HCT116 (cell line): ENCODE measurements around the gene PRCD. TPM values are rescaled to one million over a fixed set of nuclear protein-coding genes. Genes with fewer than 3 reads are reported as not detected.

Experiments
- ATAC-seq: fragments of 200-7000 bp; cut with Tn5 transposase; 2 replicates; pipeline ENCODE4 v1.9.1; 2020; ENCODE audit warnings: mild to moderate bottlenecking, moderate library complexity
- BruUV-seq: library from RNA; stranded (reverse); fragments of 400-500 nt; replicated peaks from 2 replicates; lab custom pipeline; 2021; lab: Mats Ljungman, UMichigan
- CTCF ChIA-PET: fragments of 300-600 bp; sonication (Branson Sonifier 250); formaldehyde crosslinking; loops from one replicate; lab custom pipeline; 2021; ENCODE audit warnings: antibody characterized with exemption; lab: Charles Lee
- POLR2A ChIA-PET: fragments of 300-600, 350-600 bp; sonication (Branson Sonifier 250); formaldehyde crosslinking; loops from one replicate; lab custom pipeline; 2021; ENCODE audit warnings: antibody characterized with exemption; lab: Charles Lee
- RAD21 ChIA-PET, 2 experiments: fragments of 300-600 bp; sonication (Branson Sonifier 250); formaldehyde crosslinking; loops; one replicate each; lab custom pipeline; 2023; ENCODE audit warnings: low total read pairs in 2 of 2; ENCODE audit not compliant: uncharacterized antibody in 2 of 2, unreplicated experiment in 2 of 2, low non-redundant PET in 1 of 2; lab: Charles Lee
- DNase-seq: peaks from one replicate; pipeline ENCODE4 v3.0.0-alpha.2; 2010; ENCODE audit warnings: low read depth, low spot score
- H2AFZ ChIP-seq: fragments of 200-600 bp; shearing (Covaris generic), sonication (generic); 2 replicates; pipeline ENCODE4 v1.6.1; 2017; ENCODE audit warnings: low read depth, mixed run types, mixed read lengths, antibody characterized with exemption, low read length; ENCODE audit not compliant: poor library complexity, severe bottlenecking
- H3K27ac ChIP-seq: 2 replicates; pipeline ENCODE4 v1.5.1; 2012; ENCODE audit warnings: low read depth, low read length
- H3K27me3 ChIP-seq: fragments of 200-600 bp; sonication (generic); 2 replicates; pipeline ENCODE4 v1.6.1; 2016; ENCODE audit warnings: mixed run types, low read length, mixed read lengths; ENCODE audit not compliant: insufficient read depth
- H3K36me3 ChIP-seq, 2 experiments: fragments of 200-500 bp in 1 of 2; fragments of 200-600 bp in 1 of 2; sonication (Bioruptor generic) in 1 of 2; sonication (generic) in 1 of 2; 2 replicates each; pipeline versions ENCODE4 v1.5.1 to v1.6.1; 2014 to 2016; ENCODE audit warnings: low read length in 2 of 2, inconsistent platforms in 1 of 2, mixed read lengths in 1 of 2, mixed run types in 1 of 2; ENCODE audit not compliant: insufficient read depth in 2 of 2, control insufficient read depth in 1 of 2
- H3K4me1 ChIP-seq, 2 experiments: fragments of 200-600 bp in 1 of 2; sonication (generic) in 1 of 2; 2 replicates each; pipeline versions ENCODE4 v1.5.1 to v1.6.1; 2012 to 2017; ENCODE audit warnings: low read length in 2 of 2, inconsistent platforms in 1 of 2, mild to moderate bottlenecking in 1 of 2, mixed read lengths in 1 of 2, mixed run types in 1 of 2, moderate library complexity in 1 of 2; ENCODE audit not compliant: insufficient read depth in 2 of 2, control insufficient read depth in 1 of 2
- H3K4me2 ChIP-seq: fragments of 200-600 bp; sonication (generic); 2 replicates; pipeline ENCODE4 v1.6.1; 2017; ENCODE audit warnings: mixed run types, low read length, mixed read lengths
- H3K4me3 ChIP-seq, 2 experiments: fragments of 200-600 bp in 1 of 2; sonication (generic) in 1 of 2; replicated peaks in 1 of 2; 2 replicates each; pipeline ENCODE4 v1.5.1; 2011 to 2016; ENCODE audit warnings: low read length in 2 of 2, control low read depth in 1 of 2, low read depth in 1 of 2, mild to moderate bottlenecking in 1 of 2, mixed read lengths in 1 of 2, mixed run types in 1 of 2
- H3K79me2 ChIP-seq: fragments of 200-600 bp; sonication (generic); 2 replicates; pipeline ENCODE4 v1.6.1; 2017; ENCODE audit warnings: mild to moderate bottlenecking, mixed run types, low read length, moderate library complexity, mixed read lengths; ENCODE audit not compliant: insufficient read depth
- H3K9ac ChIP-seq: fragments of 200-600 bp; sonication (generic); 2 replicates; pipeline ENCODE4 v1.6.1; 2016; ENCODE audit warnings: low read length, mixed read lengths
- H3K9me2 ChIP-seq: fragments of 200-600 bp; sonication (generic), shearing (Covaris generic); 2 replicates; pipeline ENCODE4 v1.6.1; 2017; ENCODE audit warnings: mixed run types, mild to moderate bottlenecking, moderate library complexity; ENCODE audit not compliant: insufficient read depth
- H3K9me3 ChIP-seq, 2 experiments: fragments of 200-500 bp in 1 of 2; fragments of 200-600 bp in 1 of 2; sonication (Bioruptor generic) in 1 of 2; sonication (generic) in 1 of 2; 2 replicates each; pipeline ENCODE4 v1.6.1; 2014 to 2017; ENCODE audit warnings: low read length in 2 of 2, mixed read lengths in 2 of 2, inconsistent platforms in 1 of 2, low read depth in 1 of 2, mild to moderate bottlenecking in 1 of 2, mixed run types in 1 of 2, moderate library complexity in 1 of 2; ENCODE audit not compliant: control insufficient read depth in 1 of 2, insufficient read depth in 1 of 2
- H4K20me1 ChIP-seq: fragments of 200-600 bp; sonication (generic), shearing (Covaris generic); 2 replicates; pipeline ENCODE4 v1.6.1; 2017; ENCODE audit warnings: mixed run types, mild to moderate bottlenecking, moderate library complexity; ENCODE audit not compliant: insufficient read depth
- POLR2AphosphoS5 ChIP-seq: IDR thresholded peaks from 2 replicates; pipeline ENCODE4 v1.6.1; 2011; ENCODE audit warnings: mild to moderate bottlenecking, low read depth, low read length, moderate library complexity
- RAD21 ChIP-seq: IDR thresholded peaks from 2 replicates; pipeline ENCODE4 v1.6.1; 2012; ENCODE audit warnings: low read depth, mild to moderate bottlenecking
- SIN3A ChIP-seq: IDR thresholded peaks from 2 replicates; pipeline ENCODE4 v1.6.1; 2012; ENCODE audit warnings: low read depth
- SP1 ChIP-seq: IDR thresholded peaks from 2 replicates; pipeline ENCODE4 v1.6.1; 2012; ENCODE audit warnings: low read depth
- TCF7L2 ChIP-seq: IDR thresholded peaks from 2 replicates; pipeline ENCODE4 v1.7.0; 2011; ENCODE audit warnings: borderline replicate concordance, inconsistent platforms; ENCODE audit not compliant: insufficient read depth, insufficient read length; ENCODE audit errors: extremely low read depth
- ZBTB33 ChIP-seq: IDR thresholded peaks from 2 replicates; pipeline ENCODE4 v1.6.1; 2011; ENCODE audit warnings: mild to moderate bottlenecking, low read length, moderate library complexity; ENCODE audit not compliant: insufficient replicate concordance; ENCODE audit errors: extremely low read depth
- ZFX ChIP-seq: fragments of 450-650 bp; IDR thresholded peaks from 2 replicates; pipeline ENCODE4 v1.6.1; 2017
- intact Hi-C: fragments of 100-400 bp; cut with micrococcal nuclease; formaldehyde crosslinking; loops from 2 replicates; pipeline ENCODE4 v1.10.0; 2022
- total RNA-seq: library from RNA; stranded (reverse); gene quantifications from one replicate; pipeline ENCODE4 v1.2.1, GENCODE V29; 2021; ENCODE audit not compliant: unreplicated experiment
- TF ChIP-seq, protein P1 (sequence below): IDR thresholded peaks from 2 replicates; pipeline ENCODE4 v1.6.1; 2012

Gene PRCD
- total RNA-seq, 1 experiment from 2014 or later, result not detected

DNA sequence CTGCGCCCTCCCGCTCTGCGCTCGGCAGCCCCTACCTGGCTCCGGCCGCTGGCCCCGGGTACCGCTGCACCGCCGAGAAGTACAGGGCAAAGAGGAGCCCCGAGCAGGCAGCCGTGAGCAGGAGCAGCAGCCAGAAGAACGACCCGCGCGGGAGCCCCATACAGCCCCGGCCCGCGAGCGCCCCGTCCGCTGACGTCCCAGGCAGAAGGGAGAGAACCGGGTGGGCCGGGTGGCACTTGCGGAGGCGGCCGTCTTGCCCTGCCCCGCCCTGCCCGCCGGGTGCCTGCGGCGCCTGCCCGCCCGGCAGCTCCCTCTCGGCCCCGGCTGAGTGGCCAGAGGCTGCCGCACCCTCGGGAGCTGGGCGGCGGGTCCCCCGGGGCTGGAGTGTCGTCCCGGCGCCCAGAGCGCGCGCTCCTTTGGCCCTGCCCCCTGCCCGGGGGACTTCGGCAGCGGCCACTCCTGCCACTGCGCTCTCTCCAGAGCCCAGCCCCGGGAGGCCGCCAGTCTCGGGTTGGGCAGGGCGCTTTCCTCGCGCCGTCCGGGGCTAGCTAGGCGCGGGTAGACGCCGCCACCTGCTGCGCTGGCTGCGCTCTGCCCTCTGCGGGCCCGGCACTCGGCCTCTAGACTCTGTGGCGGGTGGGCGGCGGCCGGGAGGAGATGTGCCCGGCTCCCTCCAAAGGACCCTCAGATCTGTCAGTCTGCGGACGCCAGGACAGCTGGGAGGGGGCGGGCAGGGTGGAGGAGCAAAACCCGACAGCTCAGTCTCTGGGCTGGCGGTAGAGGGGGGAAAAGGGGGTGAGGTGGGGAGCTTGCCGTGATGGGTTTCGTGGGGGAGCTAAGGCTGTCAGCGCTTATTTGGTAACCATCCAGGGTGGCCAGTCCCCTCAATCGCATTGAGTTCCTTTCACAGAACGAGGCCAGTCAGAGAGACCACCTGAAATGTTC lies 46.1 kb downstream of the PRCD start, which contains the start of gene ST6GALNAC2 (continued):
- no peak for TF ChIP-seq ZBTB33

DNA sequence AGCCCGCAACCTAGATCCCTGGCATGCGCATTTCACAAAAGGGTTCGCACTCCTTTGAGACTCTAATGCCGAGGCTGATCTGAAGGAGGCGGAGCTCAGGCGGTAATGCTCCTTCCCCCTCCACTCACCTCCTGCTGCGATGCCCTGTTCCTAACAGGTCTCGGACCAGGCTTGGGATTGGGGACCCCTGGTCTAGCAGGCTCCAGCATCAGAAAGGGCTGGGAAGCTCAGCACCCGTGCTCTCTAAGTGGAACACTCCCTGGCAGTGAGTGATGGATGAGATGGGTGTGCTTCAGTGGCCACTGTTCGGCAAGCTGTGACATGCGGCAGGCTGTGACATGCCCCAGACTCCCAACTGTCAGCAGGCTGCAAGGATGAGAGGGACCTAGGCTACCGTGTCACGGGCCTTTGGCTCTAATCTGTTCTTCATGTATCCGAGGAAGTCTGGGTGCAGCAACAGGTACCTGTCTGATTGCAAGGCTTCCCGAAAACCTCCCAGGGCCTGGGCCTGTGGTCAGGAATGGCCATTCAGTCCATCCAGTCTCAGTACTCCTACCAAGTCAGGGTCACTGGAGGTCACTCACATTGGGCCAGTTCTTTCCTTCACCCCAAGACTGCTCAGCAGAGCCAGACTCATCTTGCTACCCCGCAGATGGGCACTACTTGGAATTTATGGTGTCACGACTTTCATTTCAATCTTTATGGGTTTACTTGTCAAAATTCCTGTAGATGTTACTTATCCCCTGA lies 47.1 kb downstream of the PRCD start:
- Histone ChIP-seq H3K4me1 (peaks cover 14 to 34% of the 10 kb centered on the region in 2 experiments), H3K27me3 (no peaks in the 10 kb centered on the region), H3K27ac (no peak overlapping the region; the same call in 1 of the 2 replicates), H3K9me2 (no peaks in the 10 kb centered on the region), H4K20me1 (no peaks in the 10 kb centered on the region), H3K4me3 (no peak overlapping the region), H3K36me3 (no peaks in the 10 kb centered on the region), H3K9me3 (no peaks in the 10 kb centered on the region), H3K4me2 (peak overlapping the region; percentile 36), H3K9ac (no peak overlapping the region), H2AFZ (no peak overlapping the region), H3K79me2 (no peaks in the 10 kb centered on the region; the same call in 1 of the 2 replicates)
- ATAC-seq, result no peak
- RAD21 ChIA-PET, result interaction anchor here in 1 of 2 experiments (0.6 kb wide), 1 partner anchor 44 kb away, joined by 3 read pairs; no protein-coding TSS in a partner anchor
- TF ChIP-seq RAD21 (no peak), SIN3A (no peak), TCF7L2 (no peak), SP1 (no peak), ZFX (no peak), POLR2AphosphoS5 (no peak), ZBTB33 (no peak)
- TF ChIP-seq, protein P1, sequence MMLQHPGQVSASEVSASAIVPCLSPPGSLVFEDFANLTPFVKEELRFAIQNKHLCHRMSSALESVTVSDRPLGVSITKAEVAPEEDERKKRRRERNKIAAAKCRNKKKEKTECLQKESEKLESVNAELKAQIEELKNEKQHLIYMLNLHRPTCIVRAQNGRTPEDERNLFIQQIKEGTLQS, result no peak
- DNase-seq, result no peak
- no TSS peak for BruUV-seq
- intact Hi-C loops, result no loop called here
- CTCF ChIA-PET, result interaction anchor here (1.5 kb wide), 3 partner anchors 26 to 94 kb away, joined by 4 to 9 read pairs (median 4); no protein-coding TSS in a partner anchor
- POLR2A ChIA-PET, result interaction anchor here (1.6 to 2.1 kb wide), 3 partner anchors 13 to 27 kb away, joined by 6 to 10 read pairs (median 8); no protein-coding TSS in a partner anchor
